ENCODE data around the gene ATP11A.

The ATP11A gene

GRCh38 chr13:112761701-112762689, 72.2 kb downstream of the ATP11A start:
- no peak for DNase-seq (ENCODE audit: low read depth)

- DNase-seq (ENCODE audit: low read depth): no peak
Observed at GRCh38 chr13:112762690-112763080, 72.8 kb downstream of the ATP11A start.

- no peak for DNase-seq (ENCODE audit: low read depth)
Observed at GRCh38 chr13:112764028-112764427, 74.2 kb downstream of the ATP11A start.

GRCh38 chr13:112764864-112765561, 75.2 kb downstream of the ATP11A start:
- no peak for DNase-seq (ENCODE audit: low read depth)

GRCh38 chr13:112765731-112766130, 75.9 kb downstream of the ATP11A start:
- no peak for DNase-seq (ENCODE audit: low read depth)

GRCh38 chr13:112766336-112766735, 76.5 kb downstream of the ATP11A start:
- no peak for DNase-seq (ENCODE audit: low read depth)

DNA sequence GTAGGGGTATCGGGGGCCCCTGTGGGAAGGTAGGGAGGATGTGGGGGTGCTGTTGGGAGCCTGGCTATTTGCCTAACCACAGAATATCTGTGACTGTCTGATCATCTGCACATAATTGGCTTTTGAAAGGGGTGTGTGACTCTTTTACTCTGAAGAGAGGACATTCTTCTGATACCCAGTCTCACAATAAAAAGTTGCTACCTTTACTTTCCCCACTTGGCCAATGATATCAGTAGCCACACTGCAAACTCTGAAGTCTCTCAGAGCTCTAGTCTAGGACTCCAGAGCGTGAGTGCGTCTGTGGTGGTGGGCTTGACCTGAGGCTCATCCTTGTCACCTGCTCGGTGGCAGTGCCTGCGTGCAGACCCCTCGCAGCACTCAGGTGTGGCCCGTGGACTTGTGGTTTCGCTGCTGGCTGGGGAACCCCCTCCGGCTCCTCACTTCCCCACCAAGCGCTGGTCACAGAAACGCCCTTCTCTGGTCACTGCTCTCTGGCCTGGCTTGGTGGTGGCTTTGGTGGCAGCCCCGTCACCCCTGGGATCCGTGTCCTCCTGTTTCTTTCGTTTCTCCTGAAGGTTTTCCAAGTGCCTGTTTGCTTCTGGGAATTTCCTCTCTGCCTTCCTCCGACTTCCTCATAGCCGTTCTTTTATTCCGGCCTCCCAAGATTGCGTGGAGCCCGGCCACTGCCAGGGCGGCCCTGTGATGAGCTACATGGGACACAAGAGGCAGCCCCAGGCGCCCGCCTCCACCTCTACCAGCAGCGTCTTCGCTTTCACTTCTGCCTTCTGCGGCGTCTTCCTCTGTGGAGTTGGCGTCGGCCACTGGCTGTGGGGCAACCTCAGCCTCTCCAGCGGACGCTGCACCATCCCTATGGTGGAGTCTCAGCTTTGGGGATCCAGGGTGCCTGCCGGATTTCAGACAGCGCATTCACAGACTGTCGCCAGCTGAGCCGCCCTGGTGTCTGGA, 78.0 kb downstream of the ATP11A start:
- DNase-seq (ENCODE audit: low read depth): no peak

- DNase-seq (ENCODE audit: low read depth): no peak
Observed at GRCh38 chr13:112768795-112769481, 79.1 kb downstream of the ATP11A start.

GRCh38 chr13:112769615-112770014, 79.8 kb downstream of the ATP11A start:
- no peak for DNase-seq (ENCODE audit: low read depth)

GRCh38 chr13:112770504-112770903, 80.7 kb downstream of the ATP11A start:
- no peak for DNase-seq (ENCODE audit: low read depth)

DNA sequence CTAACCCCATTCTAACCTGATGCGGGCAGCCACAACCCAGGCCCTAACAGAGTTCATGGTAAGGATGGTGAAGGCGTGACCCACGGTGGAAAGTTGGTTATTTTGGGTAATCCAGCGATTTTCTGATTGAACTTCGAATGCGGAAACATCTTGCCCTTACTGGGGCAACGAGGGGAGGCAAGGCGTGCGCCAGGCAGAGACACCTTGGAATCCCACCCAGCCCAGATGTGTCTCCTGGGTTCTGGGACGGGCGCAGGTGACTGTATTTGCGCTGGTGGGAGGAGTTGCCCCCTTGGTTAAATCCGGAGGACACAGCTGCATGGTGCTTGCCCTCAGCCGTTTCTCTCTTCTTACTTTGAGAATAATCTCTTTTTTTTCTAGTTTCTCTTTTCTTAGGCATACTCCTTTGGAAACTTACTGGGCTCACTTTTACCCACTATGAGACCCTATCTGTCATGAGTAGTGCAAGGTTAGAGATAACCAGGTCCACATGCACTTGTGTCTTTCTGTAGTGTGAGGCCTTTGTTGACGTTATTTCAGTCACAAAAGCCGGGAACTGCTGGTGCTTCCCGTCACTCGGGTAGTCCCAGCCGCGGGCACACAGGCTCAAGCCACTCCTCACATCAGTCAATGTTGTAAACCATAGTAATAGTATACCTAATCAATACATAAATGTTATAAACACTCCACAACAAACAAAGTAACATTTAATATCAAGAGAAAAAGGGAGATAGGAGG, 81.5 kb downstream of the ATP11A start:
- DNase-seq (ENCODE audit: low read depth): no peak

DNA sequence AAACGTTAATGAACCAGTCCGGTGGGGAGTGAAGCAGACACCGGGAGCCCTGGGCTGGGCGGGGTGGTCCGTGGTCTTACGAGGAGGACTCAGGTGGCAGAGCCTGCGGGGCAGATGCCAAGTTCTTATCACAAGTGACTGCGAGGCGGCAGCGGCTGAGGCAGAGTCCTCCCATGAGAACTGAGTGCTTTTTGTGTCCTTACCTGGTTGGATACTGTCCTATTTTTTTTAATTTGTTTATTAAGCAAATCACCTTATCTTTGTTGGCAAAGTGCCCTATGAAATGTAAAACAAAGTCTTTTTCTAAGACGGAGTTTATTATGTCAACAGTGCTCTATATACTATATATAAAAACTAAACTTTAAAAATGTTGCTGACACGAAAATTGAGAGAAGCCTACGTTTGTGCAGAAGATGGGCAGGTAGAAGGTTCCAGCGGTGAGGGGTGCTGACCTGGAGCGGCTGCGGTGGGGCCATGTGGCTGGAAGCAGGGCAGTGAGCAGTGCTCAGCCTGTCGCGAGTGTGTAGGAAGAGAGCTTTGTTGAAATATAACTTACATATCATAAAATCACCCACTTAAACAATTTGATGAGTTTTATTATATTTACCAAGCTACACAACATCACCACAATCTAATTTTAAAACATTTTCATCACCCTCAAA, 82.2 kb downstream of the ATP11A start:
- DNase-seq (ENCODE audit: low read depth): no peak

DNA sequence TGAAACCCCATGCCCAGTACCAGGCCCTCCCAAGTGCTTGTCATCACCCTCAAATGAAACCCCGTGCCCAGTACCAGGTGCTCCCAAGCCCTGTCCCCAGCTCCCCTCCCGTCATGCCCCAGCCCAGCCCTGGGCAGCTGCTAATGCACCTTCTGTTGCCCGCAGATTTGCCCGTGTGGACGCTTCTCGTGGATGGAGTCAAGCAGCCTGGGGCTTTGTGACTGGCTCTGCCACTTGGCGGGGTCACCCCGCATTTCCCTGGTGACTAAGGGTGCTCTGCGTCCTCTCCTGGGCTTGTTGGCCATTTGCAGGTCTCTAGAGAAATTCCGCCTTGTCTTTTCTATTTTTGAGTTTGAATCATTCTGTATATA, 82.7 kb downstream of the ATP11A start:
- DNase-seq (ENCODE audit: low read depth): no peak

- no peak for DNase-seq (ENCODE audit: low read depth)
Observed at GRCh38 chr13:112772929-112773328, 83.1 kb downstream of the ATP11A start.

GRCh38 chr13:112773601-112774447, 84.0 kb downstream of the ATP11A start:
- DNase-seq (ENCODE audit: low read depth): no peak

DNA sequence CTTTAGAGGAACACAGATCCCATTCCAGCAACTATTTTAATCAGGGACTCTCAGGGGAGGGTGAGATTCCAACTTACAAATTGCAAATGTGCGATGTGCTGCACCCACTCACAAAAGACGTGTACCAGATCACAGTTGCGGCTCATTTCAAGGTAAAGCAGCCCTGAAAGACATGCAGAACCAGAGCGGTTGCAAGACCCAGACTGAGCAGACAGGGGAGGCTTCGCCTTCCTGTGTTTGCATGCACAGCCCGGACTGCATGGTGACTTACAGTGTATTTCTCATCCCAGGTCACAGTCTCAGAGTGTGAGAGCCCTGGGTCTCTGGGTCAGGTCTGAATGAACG, 84.6 kb downstream of the ATP11A start:
- no peak for DNase-seq (ENCODE audit: low read depth)

DNA sequence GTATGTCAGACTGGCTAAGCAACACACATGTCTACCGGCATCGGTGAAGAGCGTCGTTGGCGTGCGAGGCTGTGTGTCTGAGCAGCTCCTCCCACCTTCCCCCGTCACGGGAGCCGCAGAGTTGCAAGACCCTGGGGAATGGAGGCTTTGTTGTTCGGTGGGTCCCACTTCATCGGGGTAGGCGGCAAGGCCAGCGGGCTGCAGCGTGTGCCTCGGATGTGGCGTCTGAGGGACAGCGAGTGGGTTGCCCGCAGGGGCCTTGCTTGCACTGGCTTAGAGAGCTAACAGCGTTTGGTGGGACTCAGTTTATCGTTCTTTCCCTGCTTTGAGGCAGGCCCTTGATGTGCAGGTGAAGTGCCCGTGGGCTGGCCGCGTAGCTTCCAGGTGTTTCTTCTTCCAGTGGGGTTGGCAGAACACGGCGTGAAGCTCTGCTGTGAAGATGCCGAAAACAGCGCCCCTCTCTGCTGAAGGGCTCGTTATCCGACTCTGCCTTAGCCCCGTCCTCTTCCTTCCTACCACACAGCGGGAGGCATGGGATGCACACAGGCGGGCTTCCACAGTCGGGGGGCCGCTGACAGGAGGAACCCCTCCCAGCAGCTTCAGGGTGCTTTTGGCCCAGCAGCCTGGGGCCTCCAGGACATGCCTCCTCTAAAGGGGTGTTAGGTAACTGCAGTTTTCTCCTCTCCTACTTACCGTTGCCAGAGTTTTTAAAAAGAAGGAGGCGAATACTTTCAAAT, 85.2 kb downstream of the ATP11A start:
- no peak for DNase-seq (ENCODE audit: low read depth)

DNA sequence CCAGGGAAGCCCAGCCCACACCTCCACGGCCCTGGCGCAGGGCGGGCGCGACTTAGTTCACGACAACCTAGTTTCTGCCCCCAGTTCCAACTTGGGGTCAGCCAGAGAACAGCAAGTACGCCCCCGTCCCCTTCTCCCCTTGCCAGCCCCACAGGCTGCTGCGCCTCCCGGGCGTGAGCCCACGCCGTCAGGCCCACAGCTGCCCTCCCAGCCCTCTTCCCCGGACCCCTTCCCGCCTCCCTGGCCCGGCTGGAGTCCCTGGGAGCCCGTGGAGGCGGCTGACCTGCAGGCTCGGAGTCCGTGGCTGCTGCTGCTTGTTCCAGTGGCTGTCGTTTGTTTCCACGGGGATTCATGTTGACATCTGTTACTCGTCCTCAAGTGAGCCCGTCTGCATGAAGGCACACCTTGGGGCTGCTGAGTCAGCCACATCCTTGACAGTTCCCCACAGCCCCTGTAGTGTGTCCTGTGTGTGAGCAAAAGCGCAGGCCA, 86.0 kb downstream of the ATP11A start:
- no peak for DNase-seq (ENCODE audit: low read depth)

GRCh38 chr13:112776354-112776753, 86.5 kb downstream of the ATP11A start:
- no peak for DNase-seq (ENCODE audit: low read depth)
